ENCODE results near the gene UMODL1.

Gene UMODL1

GRCh38 chr21:42151148-42151947 lies 80.2 kb downstream of the UMODL1 start:
- H3K4me3 ChIP-seq (ENCODE audit: low read depth in 1 of 2, low read length in 2 of 2): no peak overlapping the region
- H3K27ac ChIP-seq (ENCODE audit: low read length): no peak overlapping the region
- no peaks in the 10 kb centered on the region for H3K9me3 ChIP-seq (ENCODE audit: control insufficient read depth in 1 of 2, low read length in 2 of 2)
- H3K4me1 ChIP-seq (ENCODE audit: control insufficient read depth in 1 of 2, insufficient read depth in 2 of 2, low read length in 2 of 2): no peaks in the 10 kb centered on the region
- no peaks in the 10 kb centered on the region for H3K27me3 ChIP-seq (ENCODE audit: low read depth, low read length)
- no peaks in the 10 kb centered on the region for H3K36me3 ChIP-seq (ENCODE audit: control insufficient read depth in 1 of 2, insufficient read depth in 2 of 2, low read length in 2 of 2)

DNA sequence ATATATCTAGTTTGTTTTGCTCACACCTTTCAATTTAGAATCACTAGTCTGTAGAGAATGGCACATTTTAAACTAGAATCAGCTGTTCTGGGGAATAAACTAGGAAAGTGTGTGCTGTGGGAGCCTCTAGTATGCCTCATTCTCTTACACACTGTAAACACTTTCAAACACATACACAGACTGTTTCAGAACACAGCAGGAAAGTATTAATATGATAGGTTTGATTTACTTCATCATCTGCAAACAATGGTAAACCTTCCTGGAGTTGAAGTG lies 80.8 kb downstream of the UMODL1 start:
- no peaks in the 10 kb centered on the region for H3K27me3 ChIP-seq (ENCODE audit: low read depth, low read length)
- no peaks in the 10 kb centered on the region for H3K36me3 ChIP-seq (ENCODE audit: control insufficient read depth in 1 of 2, insufficient read depth in 2 of 2, low read length in 2 of 2)
- no peak overlapping the region for H3K27ac ChIP-seq (ENCODE audit: low read length)
- peaks cover 0 to 3% of the 10 kb centered on the region in 2 donors for H3K4me1 ChIP-seq (ENCODE audit: control insufficient read depth in 1 of 2, insufficient read depth in 2 of 2, low read length in 2 of 2)
- no peak overlapping the region for H3K4me3 ChIP-seq (ENCODE audit: low read depth in 1 of 2, low read length in 2 of 2)
- H3K9me3 ChIP-seq (ENCODE audit: control insufficient read depth in 1 of 2, low read length in 2 of 2): no peaks in the 10 kb centered on the region

GRCh38 chr21:42153046-42153686 lies 82.0 kb downstream of the UMODL1 start:
- H3K27me3 ChIP-seq (ENCODE audit: low read depth, low read length): no peaks in the 10 kb centered on the region
- peaks cover 0 to 9% of the 10 kb centered on the region in 2 donors for H3K4me1 ChIP-seq (ENCODE audit: control insufficient read depth in 1 of 2, insufficient read depth in 2 of 2, low read length in 2 of 2)
- no peak overlapping the region for H3K27ac ChIP-seq (ENCODE audit: low read length)
- H3K4me3 ChIP-seq (ENCODE audit: low read depth in 1 of 2, low read length in 2 of 2): no peak overlapping the region
- no peaks in the 10 kb centered on the region for H3K36me3 ChIP-seq (ENCODE audit: control insufficient read depth in 1 of 2, insufficient read depth in 2 of 2, low read length in 2 of 2)
- H3K9me3 ChIP-seq (ENCODE audit: control insufficient read depth in 1 of 2, low read length in 2 of 2): no peaks in the 10 kb centered on the region

DNA sequence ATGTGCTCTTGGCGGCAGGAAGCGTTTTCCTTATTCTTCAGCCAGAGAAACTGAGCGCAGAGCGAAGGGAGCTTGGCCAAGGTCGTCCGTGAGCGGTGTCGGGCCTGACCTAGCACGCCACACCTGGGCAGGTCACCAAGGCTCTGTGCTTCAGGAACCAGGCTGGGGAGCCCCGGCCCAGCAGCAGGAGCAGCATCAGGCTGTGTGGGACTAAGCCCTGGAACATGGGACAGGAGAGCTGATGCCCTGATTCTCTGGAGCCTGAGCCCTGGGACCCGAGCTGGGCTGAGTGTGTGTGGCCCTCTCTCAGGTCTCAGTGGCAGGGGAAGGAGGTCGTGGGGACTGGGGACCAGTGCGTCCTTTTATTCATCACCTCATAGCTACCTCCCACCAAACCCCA lies 82.6 kb downstream of the UMODL1 start:
- Histone ChIP-seq H3K9me3 (ENCODE audit: control insufficient read depth in 1 of 2, low read length in 2 of 2) (no peaks in the 10 kb centered on the region), H3K27ac (ENCODE audit: low read length) (no peak overlapping the region), H3K27me3 (ENCODE audit: low read depth, low read length) (no peaks in the 10 kb centered on the region), H3K4me1 (ENCODE audit: control insufficient read depth in 1 of 2, insufficient read depth in 2 of 2, low read length in 2 of 2) (peaks cover 0 to 9% of the 10 kb centered on the region in 2 donors), H3K4me3 (ENCODE audit: low read depth in 1 of 2, low read length in 2 of 2) (no peak overlapping the region), H3K36me3 (ENCODE audit: control insufficient read depth in 1 of 2, insufficient read depth in 2 of 2, low read length in 2 of 2) (no peaks in the 10 kb centered on the region)

DNA sequence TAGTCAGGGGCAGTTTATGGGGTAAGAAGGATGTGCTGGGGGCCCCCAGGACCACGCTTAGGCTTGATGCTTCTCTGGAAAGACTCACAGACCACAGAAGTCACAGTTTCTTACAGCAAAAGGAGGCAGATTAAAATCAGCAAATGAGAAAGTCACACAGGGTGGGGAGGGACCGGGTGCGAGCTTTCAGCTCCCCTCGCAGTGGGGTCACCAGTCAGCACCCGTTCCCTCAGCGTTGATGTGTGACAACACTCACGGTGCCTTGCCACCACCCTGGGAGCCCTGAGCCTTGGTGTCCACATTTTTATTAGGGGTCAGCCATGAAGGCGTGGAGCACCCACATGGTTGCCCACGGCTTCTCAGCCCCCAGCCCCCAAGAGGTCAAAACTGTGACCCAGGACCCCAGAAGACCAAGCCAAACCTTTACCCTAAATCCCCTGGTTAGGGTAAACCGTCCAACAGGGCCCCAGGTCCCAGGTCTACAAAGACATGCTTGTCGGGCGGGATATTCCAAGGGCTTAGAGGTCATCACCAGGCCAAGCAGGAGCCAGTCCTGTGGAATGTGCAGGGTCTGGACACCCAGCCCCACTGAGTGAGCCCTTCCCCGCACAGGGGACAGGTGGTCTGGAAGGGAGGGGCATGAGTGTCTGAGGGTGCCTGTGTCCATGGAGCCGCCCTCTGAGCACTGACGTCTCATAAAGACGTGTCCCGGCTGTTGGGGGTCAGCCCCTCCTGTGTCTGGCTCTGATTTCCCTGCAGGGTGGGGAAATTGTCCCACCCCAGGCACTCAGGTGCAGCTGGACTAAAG lies 83.3 kb downstream of the UMODL1 start:
- no peaks in the 10 kb centered on the region for H3K36me3 ChIP-seq (ENCODE audit: control insufficient read depth in 1 of 2, insufficient read depth in 2 of 2, low read length in 2 of 2)
- H3K27me3 ChIP-seq (ENCODE audit: low read depth, low read length): no peaks in the 10 kb centered on the region
- H3K27ac ChIP-seq (ENCODE audit: low read length): no peak overlapping the region
- peaks cover 0 to 9% of the 10 kb centered on the region in 2 donors for H3K4me1 ChIP-seq (ENCODE audit: control insufficient read depth in 1 of 2, insufficient read depth in 2 of 2, low read length in 2 of 2)
- H3K9me3 ChIP-seq (ENCODE audit: control insufficient read depth in 1 of 2, low read length in 2 of 2): no peaks in the 10 kb centered on the region
- H3K4me3 ChIP-seq (ENCODE audit: low read depth in 1 of 2, low read length in 2 of 2): no peak overlapping the region

- H3K9me3 ChIP-seq (ENCODE audit: control insufficient read depth in 1 of 2, low read length in 2 of 2): no peaks in the 10 kb centered on the region
Measured at GRCh38 chr21:42155045-42155855, 84.1 kb downstream of the UMODL1 start.

DNA sequence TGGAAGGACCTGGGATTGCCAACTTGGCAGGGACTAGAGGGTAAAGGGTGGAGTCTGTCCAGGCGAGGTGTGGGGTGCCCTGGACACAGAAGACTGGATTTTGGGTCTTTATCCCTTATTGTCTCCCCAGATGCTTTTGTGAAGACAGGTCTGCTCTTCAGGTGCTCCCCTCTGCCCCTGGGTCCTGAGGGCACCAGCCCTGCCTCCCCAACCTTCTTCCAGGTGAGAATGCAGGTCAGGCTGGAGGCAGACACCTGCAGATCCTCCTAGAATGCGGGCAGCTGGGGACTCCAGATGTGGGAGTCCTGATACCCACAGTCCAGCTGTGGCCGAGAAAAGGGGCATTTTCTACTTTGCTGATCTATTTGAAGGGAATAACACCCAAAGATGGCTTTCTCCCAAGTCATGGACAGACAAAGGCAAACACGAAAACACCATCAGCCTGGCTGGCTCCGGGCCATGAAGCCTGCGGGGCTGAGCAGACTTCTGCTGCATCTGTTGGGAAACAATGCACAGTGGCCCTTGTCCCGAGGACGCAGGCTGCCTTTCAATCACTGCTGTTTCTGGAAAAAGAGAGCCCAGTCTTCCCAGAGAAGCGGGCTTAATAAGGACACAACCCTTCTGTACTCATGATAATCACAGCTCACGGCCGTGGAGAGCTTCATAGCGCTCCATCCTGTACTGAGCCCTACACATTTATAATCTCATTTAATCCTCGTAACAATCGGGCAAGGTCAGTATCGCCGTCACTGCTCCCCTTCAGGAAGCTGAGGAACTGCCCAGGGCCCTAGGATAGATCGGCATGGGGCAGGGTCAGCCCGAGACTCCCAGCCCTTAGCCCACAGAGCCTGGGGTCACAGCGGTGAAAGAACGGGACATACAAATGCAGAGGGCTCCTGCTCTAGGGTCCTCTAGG lies 85.8 kb downstream of the UMODL1 start:
- Histone ChIP-seq H3K9me3 (ENCODE audit: control insufficient read depth in 1 of 2, low read length in 2 of 2) (no peaks in the 10 kb centered on the region), H3K27ac (ENCODE audit: low read length) (no peak overlapping the region), H3K4me3 (ENCODE audit: low read depth in 1 of 2, low read length in 2 of 2) (no peak overlapping the region), H3K27me3 (ENCODE audit: low read depth, low read length) (no peaks in the 10 kb centered on the region), H3K4me1 (ENCODE audit: control insufficient read depth in 1 of 2, insufficient read depth in 2 of 2, low read length in 2 of 2) (peaks cover 0 to 9% of the 10 kb centered on the region in 2 donors), H3K36me3 (ENCODE audit: control insufficient read depth in 1 of 2, insufficient read depth in 2 of 2, low read length in 2 of 2) (no peaks in the 10 kb centered on the region)

More at GRCh38 chr21:42155045-42155855, 84.1 kb downstream of the UMODL1 start:
- Histone ChIP-seq H3K4me1 (ENCODE audit: control insufficient read depth in 1 of 2, insufficient read depth in 2 of 2, low read length in 2 of 2) (peaks cover 0 to 9% of the 10 kb centered on the region in 2 donors), H3K27me3 (ENCODE audit: low read depth, low read length) (no peaks in the 10 kb centered on the region), H3K27ac (ENCODE audit: low read length) (no peak overlapping the region), H3K36me3 (ENCODE audit: control insufficient read depth in 1 of 2, insufficient read depth in 2 of 2, low read length in 2 of 2) (no peaks in the 10 kb centered on the region), H3K4me3 (ENCODE audit: low read depth in 1 of 2, low read length in 2 of 2) (no peak overlapping the region)

DNA sequence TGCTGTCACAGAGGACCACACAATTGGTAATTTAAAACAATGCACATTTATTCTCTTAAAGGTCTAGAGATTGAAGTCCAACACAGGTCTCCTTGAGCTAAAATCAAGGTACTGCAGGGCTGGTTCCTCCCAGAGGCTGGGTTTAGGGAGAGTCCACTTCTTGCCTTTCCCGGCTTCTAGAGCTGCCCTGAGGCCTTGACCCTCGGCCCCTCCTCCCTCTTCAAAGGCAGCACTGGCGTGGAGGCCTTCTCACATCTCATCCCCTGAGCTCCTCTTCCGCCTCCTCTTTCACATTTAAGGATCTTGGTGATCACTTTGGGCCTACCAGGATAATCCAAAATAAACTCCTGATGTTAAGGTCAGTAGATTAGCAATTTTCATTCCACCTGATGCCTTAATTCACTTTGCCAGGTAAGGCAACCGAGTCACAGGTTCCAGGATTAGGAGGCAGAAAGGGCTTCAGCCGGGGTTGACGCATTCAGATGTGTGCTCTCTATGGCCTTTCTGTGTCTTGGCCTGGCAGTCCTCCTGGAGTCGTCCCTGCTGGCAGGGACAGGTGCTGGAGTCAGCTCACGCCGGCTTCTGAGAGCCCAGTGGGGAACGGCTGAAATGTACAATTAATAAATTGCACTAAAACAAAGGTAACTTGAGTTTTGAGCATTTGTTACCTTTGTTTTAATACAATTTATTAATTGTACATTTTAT lies 86.6 kb downstream of the UMODL1 start:
- Histone ChIP-seq H3K4me3 (ENCODE audit: low read depth in 1 of 2, low read length in 2 of 2) (no peak overlapping the region), H3K9me3 (ENCODE audit: control insufficient read depth in 1 of 2, low read length in 2 of 2) (no peaks in the 10 kb centered on the region), H3K4me1 (ENCODE audit: control insufficient read depth in 1 of 2, insufficient read depth in 2 of 2, low read length in 2 of 2) (peaks cover 0 to 9% of the 10 kb centered on the region in 2 donors), H3K27me3 (ENCODE audit: low read depth, low read length) (no peaks in the 10 kb centered on the region), H3K36me3 (ENCODE audit: control insufficient read depth in 1 of 2, insufficient read depth in 2 of 2, low read length in 2 of 2) (no peaks in the 10 kb centered on the region), H3K27ac (ENCODE audit: low read length) (no peak overlapping the region)

- no peaks in the 10 kb centered on the region for H3K36me3 ChIP-seq (ENCODE audit: control insufficient read depth in 1 of 2, insufficient read depth in 2 of 2, low read length in 2 of 2)
- no peak overlapping the region for H3K27ac ChIP-seq (ENCODE audit: low read length)
- no peak overlapping the region for H3K4me3 ChIP-seq (ENCODE audit: low read depth in 1 of 2, low read length in 2 of 2)
- no peaks in the 10 kb centered on the region for H3K27me3 ChIP-seq (ENCODE audit: low read depth, low read length)
- H3K4me1 ChIP-seq (ENCODE audit: control insufficient read depth in 1 of 2, insufficient read depth in 2 of 2, low read length in 2 of 2): peaks cover 0 to 9% of the 10 kb centered on the region in 2 donors
- no peaks in the 10 kb centered on the region for H3K9me3 ChIP-seq (ENCODE audit: control insufficient read depth in 1 of 2, low read length in 2 of 2)
Measured at GRCh38 chr21:42158846-42159245, 87.7 kb downstream of the UMODL1 start.

All from muscle layer of duodenum (tissue), 2 donors.